LNCaP clone FGC (cell line): ENCODE data around the gene THUMPD1.
A peak's percentile ranks its signal among the peaks of the same experiment; 100 is the strongest.
"Not testable (repeated sequence)": the region's sequence is repeated elsewhere in the genome, so short reads cannot be mapped to it uniquely, and the experiment has no call there.

Experiments
- DNase-seq: peaks from one replicate; pipeline ENCODE4 v3.0.0-alpha.2; 2011; ENCODE audit warnings: low read depth
- H3K4me3 ChIP-seq: 2 replicates; pipeline ENCODE4 v1.5.1; 2011; ENCODE audit warnings: mild to moderate bottlenecking, low read depth, low read length, control low read depth
- CTCF ChIP-seq: IDR thresholded peaks from 2 replicates; pipeline ENCODE4 v1.5.1; 2012; ENCODE audit warnings: mild to moderate bottlenecking; ENCODE audit not compliant: control insufficient read depth, insufficient read depth; ENCODE audit errors: extremely low read depth

Gene THUMPD1

DNA sequence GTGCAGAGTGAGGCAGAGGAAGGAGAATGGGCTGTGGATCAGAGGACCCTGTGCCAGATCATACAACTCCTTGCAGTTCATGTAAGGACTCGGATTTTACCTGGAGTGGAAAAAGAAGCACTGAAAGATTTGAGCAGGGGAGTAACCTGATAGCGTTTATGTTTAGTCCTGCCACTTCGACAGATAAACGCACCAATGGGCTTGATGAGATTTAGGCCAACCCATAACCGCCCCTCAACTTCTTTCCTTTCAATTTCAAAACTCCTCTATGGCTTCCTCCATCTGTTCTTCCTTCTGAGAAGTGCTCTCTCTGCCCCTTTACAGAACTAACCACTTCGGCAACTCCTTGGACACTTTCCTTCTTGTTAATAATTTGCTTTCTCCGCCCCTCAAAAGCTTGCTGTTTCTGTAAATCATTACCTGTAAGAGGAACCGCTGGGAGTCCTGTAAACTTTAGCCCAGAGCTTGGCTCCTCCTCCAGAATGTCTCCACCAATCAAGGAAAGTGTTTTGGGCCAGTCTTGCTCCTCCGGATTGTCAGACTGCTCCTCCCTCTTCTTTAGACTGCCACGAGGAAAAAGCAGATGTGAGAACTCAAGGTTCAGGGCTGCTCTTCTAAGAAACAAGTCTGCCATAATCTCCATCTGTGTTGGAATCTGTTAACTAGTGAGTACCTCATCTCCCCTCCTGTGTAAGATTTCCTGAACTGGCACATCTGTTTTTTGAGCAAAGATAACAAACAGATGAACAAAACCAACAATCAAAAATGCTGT lies 22.0 kb upstream of the THUMPD1 start, which contains the start of gene ACSM3:
TSS of gene ACSM3 (plus strand) at position 554 of the 772 bp plus-strand sequence. CDS start 6,021 bp downstream, outside the sequence.
- peak within 1 kb of the TSS; percentile 55 for H3K4me3 ChIP-seq
- DNase-seq, result peak; percentile 87
- TF ChIP-seq CTCF, result no peak

GRCh38 chr16:20762404-20763123 lies 20.9 kb upstream of the THUMPD1 start:
- peak overlapping the region; percentile 55; the same call in 1 of the 2 replicates for H3K4me3 ChIP-seq
- no peak for TF ChIP-seq CTCF
- no peak for DNase-seq

DNA sequence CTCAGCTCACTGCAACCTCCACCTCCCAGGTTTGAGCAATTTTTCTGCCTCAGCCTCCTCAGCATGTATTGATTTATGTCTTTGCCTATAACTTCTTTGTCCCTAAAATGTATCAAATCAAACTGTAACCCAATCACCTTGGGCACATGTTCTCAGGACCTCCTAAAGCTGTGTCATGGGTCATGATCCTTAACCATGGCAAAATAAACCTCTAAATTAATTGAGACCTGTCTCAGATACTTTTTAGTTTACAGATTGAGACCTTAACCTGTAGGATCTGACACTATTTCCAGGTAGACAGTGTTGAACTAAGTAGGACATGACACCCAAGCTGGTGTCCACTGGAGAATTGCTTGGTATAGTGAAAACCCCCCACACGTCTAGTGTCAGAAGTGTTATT lies 19.6 kb upstream of the THUMPD1 start:
- TF ChIP-seq CTCF, result no peak
- H3K4me3 ChIP-seq, result no peak overlapping the region

GRCh38 chr16:20760346-20760745 lies 18.7 kb upstream of the THUMPD1 start:
- DNase-seq, result no peak
- no peak overlapping the region for H3K4me3 ChIP-seq
- TF ChIP-seq CTCF, result no peak

More for the DNA sequence above, 19.6 kb upstream of the THUMPD1 start:
- DNase-seq, result no peak

DNA sequence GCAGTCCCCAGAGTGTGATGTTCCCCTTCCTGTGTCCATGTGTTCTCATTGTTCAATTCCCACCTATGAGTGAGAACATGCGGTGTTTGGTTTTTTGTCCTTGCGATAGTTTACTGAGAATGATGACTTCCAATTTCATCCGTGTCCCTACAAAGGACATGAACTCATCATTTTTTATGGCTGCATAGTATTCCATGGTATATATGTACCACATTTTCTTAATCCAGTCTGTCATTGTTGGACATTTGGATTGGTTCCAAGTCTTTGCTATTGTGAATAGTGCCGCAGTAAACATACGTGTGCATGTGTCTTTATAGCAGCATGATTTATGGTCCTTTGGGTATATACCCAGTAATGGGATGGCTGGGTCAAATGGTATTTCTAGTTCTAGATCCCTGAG lies 14.2 kb upstream of the THUMPD1 start:
- DNase-seq, H3K4me3 ChIP-seq: not testable (repeated sequence)

- TF ChIP-seq CTCF, result no peak
- no peak for DNase-seq
- H3K4me3 ChIP-seq, result no peak overlapping the region
Measured at GRCh38 chr16:20755238-20755637, 13.6 kb upstream of the THUMPD1 start.

GRCh38 chr16:20753727-20754126 lies 12.1 kb upstream of the THUMPD1 start:
- no peak for DNase-seq
- no peak for TF ChIP-seq CTCF
- H3K4me3 ChIP-seq, result no peak overlapping the region
